Activated CD4-positive, alpha-beta T cell treated with anti-CD3 and anti-CD28 coated beads, Interleukin-10, Interleukin-2, amounts not matched to agents 100 ng/mL and 50 ng/mL, durations not matched to agents 16 hours and 8 hours (primary cell): Measurements from ENCODE around the gene RSL1D1.
"Not testable (repeated sequence)": the region's sequence is repeated elsewhere in the genome, so short reads cannot be mapped to it uniquely, and the experiment has no call there.

Experiments
- DNase-seq: peaks from one replicate; pipeline ENCODE4 v3.0.0-alpha.2; 2020

Gene RSL1D1

GRCh38 chr16:11796227-11797165 is 54.8 kb downstream of the RSL1D1 start:
- peak; percentile 52 for DNase-seq

- no peak for DNase-seq
Measured at GRCh38 chr16:11795887-11796226, 55.5 kb downstream of the RSL1D1 start.

DNA sequence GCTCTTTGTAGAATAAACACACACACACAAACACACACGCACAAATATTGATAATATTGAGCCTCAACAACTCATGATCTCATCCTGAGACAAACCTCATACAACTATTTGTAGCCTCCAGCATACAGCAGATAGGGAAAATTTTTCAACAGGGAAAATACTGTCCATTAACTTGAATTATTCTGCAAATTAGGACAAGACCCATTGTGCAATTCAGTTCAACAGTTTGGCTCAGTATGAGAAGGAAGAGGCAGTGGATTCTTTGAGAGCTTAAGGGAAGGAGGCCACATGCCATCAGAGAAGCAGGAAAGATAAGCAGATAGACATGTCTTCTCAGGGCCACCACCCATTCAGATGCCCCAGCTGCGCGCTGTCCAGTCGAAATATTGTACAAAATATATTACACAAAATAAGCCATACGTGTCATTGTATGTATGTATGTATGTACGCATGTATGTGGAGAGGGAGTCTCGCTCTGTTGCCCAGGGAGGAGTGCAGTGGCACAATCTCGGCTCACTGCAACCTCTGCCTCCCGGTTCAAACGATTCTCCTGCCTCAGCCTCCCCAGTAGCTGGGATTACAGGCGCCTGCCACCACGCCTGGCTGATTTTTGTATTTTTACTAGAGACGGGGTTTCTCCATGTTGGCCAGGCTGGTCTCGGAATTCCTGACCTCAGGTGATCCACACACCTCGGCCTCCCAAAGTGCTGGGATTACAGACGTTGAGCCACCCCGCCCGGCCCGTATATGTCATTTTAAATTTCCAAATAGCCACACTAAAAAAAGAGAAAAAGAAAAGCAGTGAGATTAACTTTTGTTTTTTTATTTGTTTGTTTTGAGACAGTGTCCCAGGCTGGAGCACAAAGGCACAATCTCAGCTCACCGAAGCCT is 56.1 kb downstream of the RSL1D1 start:
- no peak for DNase-seq

DNA sequence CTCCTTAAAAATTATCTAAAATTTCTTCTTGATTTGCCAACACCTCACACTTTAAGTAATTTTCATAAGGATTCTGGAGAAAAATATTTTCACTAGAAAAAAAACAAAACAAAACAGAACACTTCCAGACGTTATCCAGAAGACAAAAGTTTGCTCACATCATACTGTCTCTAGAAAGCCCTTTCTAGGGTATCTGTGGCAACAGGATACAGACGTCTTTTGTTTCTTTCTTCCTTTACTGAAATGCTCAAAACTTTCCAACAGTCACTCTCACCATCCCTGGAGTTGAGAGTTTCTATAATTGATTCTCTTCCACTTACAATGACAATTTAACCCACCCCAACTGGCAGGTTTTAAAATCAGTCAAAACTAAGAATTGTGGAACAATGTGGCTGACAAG is 56.9 kb downstream of the RSL1D1 start:
- no peak for DNase-seq

GRCh38 chr16:11793840-11794239 is 57.5 kb downstream of the RSL1D1 start:
- DNase-seq, result no peak

DNA sequence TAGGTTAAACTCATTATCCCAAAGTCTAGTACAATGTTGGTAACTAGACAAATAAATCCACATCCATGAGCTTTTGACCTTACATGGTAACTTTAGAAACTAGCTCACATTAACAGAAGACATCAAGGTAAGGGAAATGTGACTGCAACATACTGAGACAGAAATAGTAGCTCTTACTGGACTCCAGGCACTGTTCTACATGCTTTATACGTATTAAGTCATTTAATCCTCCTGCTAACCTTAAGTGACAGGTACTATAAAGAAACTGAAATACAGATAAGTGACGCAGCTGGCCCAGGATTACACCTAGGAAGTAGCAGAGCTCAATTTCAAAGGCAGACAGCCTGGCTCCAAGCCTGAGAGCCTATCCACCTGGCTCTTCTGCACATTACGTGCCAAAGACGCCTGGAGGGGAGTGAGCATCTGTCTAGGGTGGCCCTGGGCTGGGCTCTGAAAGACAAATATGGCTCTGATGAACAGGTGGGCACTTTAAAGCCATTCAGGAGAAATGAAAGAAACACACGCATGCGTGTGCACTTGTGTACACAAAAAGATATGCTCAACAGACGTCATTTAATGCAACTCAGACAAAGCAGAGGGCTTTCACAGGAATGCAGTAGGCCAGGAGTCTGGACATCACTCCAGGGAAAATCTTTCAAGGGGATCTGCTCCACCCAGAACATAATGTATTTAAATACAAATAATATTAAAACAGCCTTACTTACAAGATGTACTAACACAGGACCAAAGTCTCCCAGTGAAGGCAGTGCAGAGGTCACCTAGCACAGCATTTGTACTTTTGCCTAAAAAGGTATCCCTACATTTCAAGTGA is 58.7 kb downstream of the RSL1D1 start:
- DNase-seq, result no peak

DNA sequence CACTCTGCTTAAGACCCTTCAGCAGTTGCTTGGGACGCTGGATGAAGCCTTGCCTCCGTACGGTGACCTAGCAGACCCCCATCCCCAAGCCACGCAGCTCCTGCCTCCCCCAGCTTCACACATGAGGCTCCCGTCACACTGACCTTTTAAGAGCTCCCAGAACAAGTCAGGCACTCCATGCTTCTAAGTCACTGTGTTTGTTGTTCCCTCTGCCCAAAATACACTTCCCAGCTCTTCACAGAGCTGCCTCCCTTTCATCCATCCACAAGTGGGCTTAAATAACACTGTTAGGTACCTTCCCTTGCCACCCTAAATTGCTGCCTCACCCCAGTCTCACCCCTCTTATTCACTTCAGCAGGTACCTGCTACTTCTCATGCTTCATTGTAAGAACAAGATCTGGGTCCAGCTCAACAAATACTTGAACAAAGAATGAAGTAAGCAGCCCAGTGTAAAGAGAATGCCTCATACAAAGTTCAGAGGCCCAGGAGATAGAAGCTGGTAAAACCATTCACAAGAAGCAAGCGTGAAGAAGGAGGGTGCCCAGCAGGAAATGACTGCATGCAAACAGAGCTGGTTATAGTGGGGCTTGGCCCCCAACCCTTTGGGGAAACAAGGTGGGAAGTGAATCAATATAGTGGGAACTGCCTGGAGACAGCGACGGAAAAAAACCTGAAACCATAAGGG is 60.1 kb downstream of the RSL1D1 start:
- DNase-seq, result no peak

DNA sequence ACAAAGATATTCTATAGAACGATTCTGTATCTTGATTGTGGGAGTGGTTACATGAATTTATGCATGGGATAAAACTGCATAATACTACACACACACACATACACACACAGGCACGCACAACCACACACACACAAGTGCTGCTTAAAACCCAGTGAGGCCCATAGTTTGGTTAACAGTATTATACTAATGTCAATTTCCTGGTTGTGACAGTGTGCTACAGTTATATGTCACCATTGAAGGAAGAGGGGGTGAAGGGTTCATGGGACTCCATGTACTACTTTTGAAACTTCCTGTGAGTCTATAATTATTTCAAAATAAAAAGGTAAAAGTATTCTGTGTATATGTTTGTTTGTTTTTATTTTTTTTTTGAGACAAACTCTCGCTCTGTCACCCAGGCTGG is 62.4 kb downstream of the RSL1D1 start:
- DNase-seq, result peak; percentile 50

- not testable (repeated sequence) for DNase-seq
Measured at GRCh38 chr16:11784980-11785599, 66.3 kb downstream of the RSL1D1 start.

GRCh38 chr16:11784381-11784780 is 67.0 kb downstream of the RSL1D1 start:
- DNase-seq, result not testable (repeated sequence)

GRCh38 chr16:11784038-11784369 is 67.3 kb downstream of the RSL1D1 start:
- no peak for DNase-seq
